Adrenal gland (tissue), 5 donors: ENCODE results near the gene GPRIN3.

Experiments
- POLR2A ChIP-seq, 2 donors: fragments of 450-650 bp; IDR thresholded peaks; one replicate each; pipeline ENCODE4 v1.6.1; 2017; ENCODE audit warnings: antibody characterized with exemption in 2 of 2, mild to moderate bottlenecking in 2 of 2, moderate library complexity in 1 of 2
- TF ChIP-seq, protein P1 (sequence below), 6 experiments: fragments of 450-650 bp in 4 of 6; fragments of 200-600 bp in 2 of 6; sonication (generic) in 1 of 6; IDR thresholded peaks; 1 replicate in 5 of 6; 2 replicates in 1 of 6; pipeline versions ENCODE4 v1.5.1 to v1.8.0; 2016 to 2021; ENCODE audit warnings: antibody characterized with exemption in 6 of 6, mild to moderate bottlenecking in 2 of 6, moderate library complexity in 1 of 6
- donor health status: DM: no; HTN: no; CAD: no.

DNA sequence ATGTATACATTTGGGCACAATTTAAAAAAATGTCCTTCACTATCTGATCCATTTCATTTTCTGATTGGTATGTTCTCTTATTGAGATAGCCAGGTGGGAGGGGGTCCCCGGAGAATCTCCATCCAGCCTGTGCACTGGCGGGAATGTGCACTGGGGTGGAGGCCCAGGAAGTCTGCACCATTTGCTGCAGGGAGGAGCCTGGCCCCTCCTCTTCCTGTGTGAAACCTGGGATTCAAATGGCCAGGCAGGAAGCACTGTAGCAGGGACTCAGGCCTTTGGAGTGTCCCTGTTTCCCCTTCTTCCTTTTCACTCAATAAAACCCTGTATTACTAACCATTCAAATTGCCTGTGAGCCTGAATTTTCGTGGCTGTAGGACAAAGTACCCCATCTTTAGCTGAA is 44.3 kb downstream of the GPRIN3 start:
- TF ChIP-seq, protein P1, sequence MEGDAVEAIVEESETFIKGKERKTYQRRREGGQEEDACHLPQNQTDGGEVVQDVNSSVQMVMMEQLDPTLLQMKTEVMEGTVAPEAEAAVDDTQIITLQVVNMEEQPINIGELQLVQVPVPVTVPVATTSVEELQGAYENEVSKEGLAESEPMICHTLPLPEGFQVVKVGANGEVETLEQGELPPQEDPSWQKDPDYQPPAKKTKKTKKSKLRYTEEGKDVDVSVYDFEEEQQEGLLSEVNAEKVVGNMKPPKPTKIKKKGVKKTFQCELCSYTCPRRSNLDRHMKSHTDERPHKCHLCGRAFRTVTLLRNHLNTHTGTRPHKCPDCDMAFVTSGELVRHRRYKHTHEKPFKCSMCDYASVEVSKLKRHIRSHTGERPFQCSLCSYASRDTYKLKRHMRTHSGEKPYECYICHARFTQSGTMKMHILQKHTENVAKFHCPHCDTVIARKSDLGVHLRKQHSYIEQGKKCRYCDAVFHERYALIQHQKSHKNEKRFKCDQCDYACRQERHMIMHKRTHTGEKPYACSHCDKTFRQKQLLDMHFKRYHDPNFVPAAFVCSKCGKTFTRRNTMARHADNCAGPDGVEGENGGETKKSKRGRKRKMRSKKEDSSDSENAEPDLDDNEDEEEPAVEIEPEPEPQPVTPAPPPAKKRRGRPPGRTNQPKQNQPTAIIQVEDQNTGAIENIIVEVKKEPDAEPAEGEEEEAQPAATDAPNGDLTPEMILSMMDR (IDR thresholded peaks at IDR 0.05): no peak
- no peak for TF ChIP-seq POLR2A (IDR thresholded peaks at IDR 0.05)
